ENCODE results near the gene SHANK1. TPM values are rescaled to one million over a fixed set of nuclear protein-coding genes. Genes with fewer than 3 reads are reported as not detected.
A peak's percentile ranks its signal among the peaks of the same experiment; 100 is the strongest.

The SHANK1 gene
- total RNA-seq, 1 experiment from 2014 or later = not detected

DNA sequence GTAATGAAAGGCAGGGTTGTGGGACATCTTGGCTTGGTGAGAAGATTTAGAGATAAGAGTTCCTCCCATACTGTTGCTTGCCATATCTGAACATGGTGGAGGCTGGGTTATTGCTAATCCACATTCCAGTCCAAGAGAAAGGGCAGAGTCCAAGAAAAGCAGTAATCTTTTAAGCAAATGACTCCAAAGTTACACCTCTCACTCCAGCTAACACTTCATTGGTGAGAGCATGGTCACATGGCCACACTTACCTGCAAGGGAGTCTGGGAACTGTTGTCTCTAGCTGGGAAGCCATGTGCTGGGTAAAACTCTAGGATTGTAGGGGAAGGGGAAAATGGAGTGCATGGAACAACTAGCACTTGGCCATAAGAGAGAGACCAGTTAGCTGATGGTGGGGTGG, 64.7 kb downstream of the SHANK1 start:
- H3K27ac ChIP-seq = no peak overlapping the region
- H3K36me3 ChIP-seq = no peaks in the 10 kb centered on the region
- no peak overlapping the region for H3K4me3 ChIP-seq
- 0 out of 2 replicates have a peak, but pooled peaks cover 6% of the 10 kb centered on the region for H3K27me3 ChIP-seq
- no peaks in the 10 kb centered on the region for H3K9me3 ChIP-seq (replicated peaks)
- no peak for DNase-seq
- no peaks in the 10 kb centered on the region for H3K4me1 ChIP-seq

DNA sequence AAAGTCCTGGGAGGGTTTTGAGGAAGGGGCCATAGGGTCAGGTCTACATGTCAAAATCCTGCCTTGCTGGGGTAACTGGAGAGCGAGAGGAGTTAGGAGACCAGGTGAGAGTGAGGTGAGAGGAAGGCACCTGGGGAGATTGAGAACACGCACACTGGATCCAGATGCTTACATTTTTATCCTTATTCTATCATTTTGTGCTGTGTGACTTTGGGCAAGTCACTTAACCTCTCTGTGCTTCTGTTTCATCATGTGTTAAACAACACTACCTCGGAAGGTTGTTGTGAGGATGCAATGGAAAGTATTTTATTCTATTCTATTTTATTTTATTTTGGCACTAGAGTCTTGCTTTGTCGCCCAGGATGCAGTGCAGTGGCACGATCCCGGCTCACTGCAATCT, 66.9 kb downstream of the SHANK1 start:
- H3K9me3 ChIP-seq (replicated peaks) = no peaks in the 10 kb centered on the region
- H3K27ac ChIP-seq = no peak overlapping the region
- no peak for DNase-seq
- no peaks in the 10 kb centered on the region for H3K4me1 ChIP-seq
- no peaks in the 10 kb centered on the region for H3K36me3 ChIP-seq
- H3K27me3 ChIP-seq = 0 out of 2 replicates have a peak, but pooled peaks cover 6% of the 10 kb centered on the region
- no peak overlapping the region for H3K4me3 ChIP-seq

GRCh38 chr19:50651174-50651573, 68.4 kb downstream of the SHANK1 start:
- no peaks in the 10 kb centered on the region for H3K36me3 ChIP-seq
- H3K4me1 ChIP-seq = no peaks in the 10 kb centered on the region
- no peaks in the 10 kb centered on the region for H3K9me3 ChIP-seq (replicated peaks)
- no peak overlapping the region for H3K27ac ChIP-seq
- no peak overlapping the region for H3K4me3 ChIP-seq
- H3K27me3 ChIP-seq = 0 out of 2 replicates have a peak, but pooled peaks cover 6% of the 10 kb centered on the region
- DNase-seq = no peak

DNA sequence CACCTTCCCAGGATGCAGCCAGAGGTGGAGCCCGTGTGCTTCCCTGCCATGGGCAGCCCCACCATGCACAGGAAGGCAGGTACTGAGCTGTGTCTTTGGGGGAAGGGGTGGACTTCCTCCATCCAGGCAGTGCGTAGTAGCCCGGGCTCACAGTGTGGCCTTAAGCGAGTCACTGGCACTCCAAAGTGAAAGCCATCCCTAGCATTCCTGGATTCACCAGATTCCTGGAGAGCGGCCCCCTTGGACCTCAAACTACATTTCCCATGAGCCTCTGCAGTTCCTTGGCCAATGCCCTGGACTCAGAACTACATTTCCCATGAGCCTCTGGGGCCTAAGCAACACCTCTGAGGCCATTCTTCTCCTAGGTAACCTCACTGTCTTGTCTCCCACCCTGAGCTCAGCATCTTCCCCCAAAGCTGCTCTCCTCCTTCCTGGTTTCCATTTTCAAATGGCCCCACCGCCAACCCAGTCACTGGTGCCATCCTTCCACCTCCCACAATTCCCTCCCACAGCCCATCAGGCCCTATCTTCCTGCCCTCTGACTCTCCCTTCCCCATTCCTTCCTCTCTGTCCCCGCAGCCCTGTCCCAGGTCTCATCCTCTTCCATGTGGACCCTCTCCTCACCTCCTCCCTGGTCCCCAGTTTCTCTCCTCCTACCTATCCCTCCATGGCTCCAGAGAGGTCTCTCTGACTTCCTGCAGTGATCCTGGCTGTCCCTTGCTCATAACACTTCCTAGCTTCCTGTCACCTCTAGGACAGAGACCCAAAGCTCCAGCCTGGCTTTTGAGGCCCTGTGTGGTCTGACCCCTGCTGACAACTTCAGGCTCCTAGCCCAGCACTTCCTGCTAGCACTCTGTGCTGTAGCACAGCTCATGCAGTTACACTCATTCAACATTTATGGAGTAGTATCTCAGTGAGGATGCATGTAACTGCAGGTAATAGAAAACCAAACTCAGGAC, 69.9 kb downstream of the SHANK1 start, which contains the start of gene C19orf81:
Gene C19orf81, plus strand, starts transcription at position 13 of the 959 bp plus-strand sequence. Its CDS starts 0 bp downstream, at position 13.
- no peaks in the 10 kb centered on the region for H3K9me3 ChIP-seq (replicated peaks)
- no peaks in the 10 kb centered on the region for H3K36me3 ChIP-seq
- DNase-seq = peak; percentile 26 to 54
- H3K4me1 ChIP-seq = no peaks in the 10 kb centered on the region
- no peak within 1 kb of the TSS for H3K27ac ChIP-seq
- no peak within 1 kb of the TSS for H3K4me3 ChIP-seq
- H3K27me3 ChIP-seq = 0 out of 2 replicates have a peak, but pooled peaks cover 6% of the 10 kb centered on the region

DNA sequence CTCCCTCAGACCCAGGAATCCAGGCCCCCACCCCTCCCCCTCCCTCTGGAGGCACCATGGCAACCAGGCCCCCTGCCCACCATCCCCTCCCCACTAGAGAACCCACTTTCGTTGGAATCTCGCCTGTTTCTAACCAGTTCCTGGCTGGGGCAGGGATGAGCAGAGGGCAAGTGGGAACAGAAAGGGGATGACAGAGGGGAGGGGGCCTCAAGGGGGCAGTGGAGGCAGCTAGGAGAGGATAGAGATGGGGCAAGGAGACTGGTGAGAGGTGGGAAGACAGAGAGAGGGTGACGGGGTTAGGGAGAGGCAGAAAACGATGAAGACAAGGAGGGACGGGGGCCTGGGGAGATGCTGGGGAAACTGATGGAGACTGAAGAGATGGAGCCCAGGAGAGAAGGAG, 70.9 kb downstream of the SHANK1 start:
- 0 out of 2 replicates have a peak, but pooled peaks cover 6% of the 10 kb centered on the region for H3K27me3 ChIP-seq
- H3K4me1 ChIP-seq = no peaks in the 10 kb centered on the region
- DNase-seq = no peak
- H3K36me3 ChIP-seq = no peaks in the 10 kb centered on the region
- no peak overlapping the region for H3K4me3 ChIP-seq
- no peaks in the 10 kb centered on the region for H3K9me3 ChIP-seq (replicated peaks)
- H3K27ac ChIP-seq = no peak overlapping the region

DNA sequence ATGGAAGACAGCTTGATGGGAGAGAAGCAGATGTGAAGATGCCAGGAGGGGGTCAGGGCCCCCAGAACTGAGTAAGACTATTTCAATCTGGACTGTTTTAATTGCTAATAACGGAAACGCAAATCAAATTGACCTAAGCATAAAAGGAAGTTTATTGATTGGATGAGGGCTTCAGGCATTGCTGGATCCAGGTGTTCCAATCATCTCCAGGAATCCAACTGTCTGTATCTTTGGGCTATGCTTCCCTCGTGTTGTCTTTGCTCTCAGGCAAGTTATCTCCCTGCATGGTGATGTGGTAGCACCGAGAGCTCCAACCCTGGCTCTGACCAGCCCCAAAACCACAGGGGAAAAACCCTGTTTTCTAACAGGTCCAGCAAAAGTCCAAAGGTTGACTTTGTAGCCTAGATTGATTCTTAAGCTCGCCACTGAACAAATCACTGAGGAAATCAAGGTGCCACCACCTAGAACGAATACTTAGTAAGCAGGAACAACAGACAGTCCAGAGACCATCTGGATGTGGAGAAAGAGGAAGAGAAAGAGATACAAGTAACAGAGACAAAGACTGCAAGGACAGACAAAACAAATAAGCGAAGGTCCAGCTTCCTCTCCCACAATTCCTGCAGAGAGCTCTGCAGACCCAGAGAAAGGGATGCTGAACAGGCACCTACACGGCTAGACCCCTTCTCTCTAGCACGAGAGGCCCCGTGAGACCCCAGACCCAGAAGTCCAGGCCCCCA, 71.6 kb downstream of the SHANK1 start:
- no peaks in the 10 kb centered on the region for H3K9me3 ChIP-seq (replicated peaks)
- H3K27me3 ChIP-seq = 0 out of 2 replicates have a peak, but pooled peaks cover 6% of the 10 kb centered on the region
- no peak overlapping the region for H3K27ac ChIP-seq
- H3K4me3 ChIP-seq = no peak overlapping the region
- no peak for DNase-seq
- no peaks in the 10 kb centered on the region for H3K36me3 ChIP-seq
- H3K4me1 ChIP-seq = no peaks in the 10 kb centered on the region

- Histone ChIP-seq H3K4me3 (no peak overlapping the region), H3K27ac (no peak overlapping the region), H3K4me1 (no peaks in the 10 kb centered on the region), H3K27me3 (0 out of 2 replicates have a peak, but pooled peaks cover 3% of the 10 kb centered on the region), H3K36me3 (no peaks in the 10 kb centered on the region), H3K9me3 (replicated peaks) (no peaks in the 10 kb centered on the region)
- no peak for DNase-seq
Observed at GRCh38 chr19:50646074-50646807, 73.4 kb downstream of the SHANK1 start.

DNA sequence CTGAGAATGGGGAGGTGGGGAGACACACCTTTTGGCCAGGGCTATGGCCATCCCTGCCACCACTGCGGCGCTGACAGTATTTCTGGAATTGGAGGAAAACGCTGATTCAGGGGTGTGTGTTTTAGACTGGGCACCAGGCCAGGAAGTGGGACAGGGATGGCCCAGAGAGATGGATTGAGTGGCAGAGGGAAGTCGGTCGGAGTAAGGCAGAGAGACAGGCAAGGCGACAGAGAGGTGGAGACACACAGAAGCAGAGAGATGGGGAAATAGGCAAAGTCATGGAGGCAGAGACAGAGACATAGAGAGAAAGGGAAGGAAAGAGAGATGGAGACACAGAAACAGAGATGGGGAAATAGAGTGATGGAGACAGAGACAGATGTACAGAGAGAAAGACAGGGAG, 74.5 kb downstream of the SHANK1 start:
- peaks cover 3% of the 10 kb centered on the region; the same call in 1 of the 2 replicates for H3K27me3 ChIP-seq
- no peaks in the 10 kb centered on the region for H3K4me1 ChIP-seq
- H3K27ac ChIP-seq = no peak overlapping the region
- no peak overlapping the region for H3K4me3 ChIP-seq
- no peaks in the 10 kb centered on the region for H3K36me3 ChIP-seq
- no peaks in the 10 kb centered on the region for H3K9me3 ChIP-seq (replicated peaks)
- no peak for DNase-seq

- Histone ChIP-seq H3K27ac (no peak overlapping the region), H3K9me3 (replicated peaks) (no peaks in the 10 kb centered on the region), H3K36me3 (no peaks in the 10 kb centered on the region), H3K4me3 (no peak overlapping the region), H3K27me3 (peaks cover 6% of the 10 kb centered on the region; the same call in 1 of the 2 replicates), H3K4me1 (no peaks in the 10 kb centered on the region)
- no peak for DNase-seq
Observed at GRCh38 chr19:50644315-50644915, 75.2 kb downstream of the SHANK1 start.

DNA sequence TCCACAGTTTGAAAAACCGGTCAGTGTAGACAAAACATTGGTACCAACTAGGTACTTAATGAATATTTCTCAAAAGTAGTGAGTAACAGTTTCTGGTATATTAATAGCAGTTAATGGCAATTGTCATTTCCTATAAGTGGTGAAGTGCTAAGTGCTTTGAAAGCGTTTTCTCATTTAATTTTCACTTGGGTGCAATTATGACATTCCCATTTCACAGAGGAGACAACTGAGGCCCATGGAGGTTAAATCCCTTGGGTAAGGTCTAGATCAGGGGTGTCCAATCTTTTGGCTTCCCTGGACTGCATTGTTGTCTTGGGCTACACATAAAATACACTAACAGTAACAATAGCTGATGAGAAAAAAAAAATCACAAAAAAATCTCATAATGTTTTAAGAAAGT, 79.2 kb downstream of the SHANK1 start:
- no peak for DNase-seq
- Histone ChIP-seq H3K27me3 (peaks cover 6% of the 10 kb centered on the region; the same call in 1 of the 2 replicates), H3K9me3 (replicated peaks) (no peaks in the 10 kb centered on the region), H3K4me3 (no peak overlapping the region), H3K36me3 (no peaks in the 10 kb centered on the region), H3K4me1 (no peaks in the 10 kb centered on the region), H3K27ac (no peak overlapping the region)

GRCh38 chr19:50639121-50640112, 80.2 kb downstream of the SHANK1 start, which contains the start of gene SYT3:
SYT3 (minus strand) TSS chr19:50639881; CDS start chr19:50637411, 2,470 bp downstream.
- DNase-seq = no peak
- Histone ChIP-seq H3K27ac (no peak within 1 kb of the TSS), H3K27me3 (peaks cover 6% of the 10 kb centered on the region; the same call in 1 of the 2 replicates), H3K4me1 (no peaks in the 10 kb centered on the region), H3K9me3 (replicated peaks) (no peaks in the 10 kb centered on the region), H3K4me3 (no peak within 1 kb of the TSS), H3K36me3 (no peaks in the 10 kb centered on the region)

- no peak overlapping the region for H3K27ac ChIP-seq
- no peak for DNase-seq
Observed at GRCh38 chr19:50638600-50638999, 81.0 kb downstream of the SHANK1 start.

More at GRCh38 chr19:50638600-50638999, 81.0 kb downstream of the SHANK1 start:
- Histone ChIP-seq H3K4me1 (no peaks in the 10 kb centered on the region), H3K4me3 (no peak overlapping the region), H3K36me3 (no peaks in the 10 kb centered on the region), H3K9me3 (replicated peaks) (peaks cover 6% of the 10 kb centered on the region), H3K27me3 (peaks cover 6% of the 10 kb centered on the region; the same call in 1 of the 2 replicates)
